Measurements from ENCODE around the gene GJC2. TPM values are rescaled to one million over a fixed set of nuclear protein-coding genes. Genes with fewer than 3 reads are reported as not detected.
A peak's percentile ranks its signal among the peaks of the same experiment; 100 is the strongest.

Gene GJC2
- total and polyA plus RNA-seq, 4 donors: 1.5 to 6.7 (median 2.6) TPM

DNA sequence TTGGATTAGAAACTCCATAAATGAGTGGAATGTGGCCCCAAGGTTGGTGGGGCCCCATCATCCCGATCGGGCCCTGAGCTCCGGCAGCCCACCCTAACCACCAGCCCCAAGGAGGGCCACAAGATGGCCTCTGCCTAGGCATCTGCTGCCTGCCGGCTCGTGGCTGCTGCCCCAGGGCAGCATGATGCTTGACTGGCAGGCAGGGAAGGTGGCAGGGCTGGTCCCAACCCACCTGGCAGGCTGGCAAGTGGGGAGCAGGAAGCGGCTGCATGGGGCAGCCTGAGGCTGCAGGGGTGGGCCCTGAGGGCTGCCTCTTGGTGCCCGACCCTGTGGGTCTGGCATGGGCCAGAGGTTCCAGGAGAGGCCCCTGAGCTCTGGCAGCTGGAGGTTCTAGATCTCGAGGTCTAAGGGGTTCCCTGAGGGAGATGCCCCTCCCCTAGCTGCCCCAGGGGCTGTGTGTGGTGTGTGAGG is 760 bp upstream of the GJC2 start:
- Histone ChIP-seq H3K36me3 (ENCODE audit: control insufficient read depth in 4 of 4, insufficient read depth in 4 of 4, low read length in 4 of 4) (peaks cover 0 to 51% (median 1%) of the 10 kb centered on the region in 4 donors), H3K4me1 (ENCODE audit: control insufficient read depth in 5 of 5, insufficient read depth in 5 of 5, low read length in 5 of 5) (peaks cover 8 to 41% (median 30%) of the 10 kb centered on the region in 5 donors), H3K9me3 (ENCODE audit: control insufficient read depth in 4 of 4, insufficient read depth in 3 of 4, low read length in 3 of 4) (no peaks in the 10 kb centered on the region), H3K27ac (ENCODE audit: low read depth in 1 of 2, low read length in 1 of 2) (peak overlapping the region; percentile 24 to 84), H3K4me3 (no peak overlapping the region), H3K27me3 (ENCODE audit: control insufficient read depth in 3 of 3, insufficient read depth in 3 of 3, low read length in 2 of 3) (no peaks in the 10 kb centered on the region), H3K9ac (ENCODE audit: insufficient read depth in 1 of 2, low read length in 2 of 2) (peak overlapping the region in 1 of 2 donors; percentile 23)
- DNase-seq (no peak), ATAC-seq (ENCODE audit: insufficient read depth, low FRiP score) (no peak)
- TF ChIP-seq CTCF (IDR thresholded peaks at IDR 0.05; ENCODE audit: control extremely low read depth, extremely low read depth): no peak
- WGBS, 2 donors: 67 to 84% methylated on average over 8 of the region's 8 CpGs

DNA sequence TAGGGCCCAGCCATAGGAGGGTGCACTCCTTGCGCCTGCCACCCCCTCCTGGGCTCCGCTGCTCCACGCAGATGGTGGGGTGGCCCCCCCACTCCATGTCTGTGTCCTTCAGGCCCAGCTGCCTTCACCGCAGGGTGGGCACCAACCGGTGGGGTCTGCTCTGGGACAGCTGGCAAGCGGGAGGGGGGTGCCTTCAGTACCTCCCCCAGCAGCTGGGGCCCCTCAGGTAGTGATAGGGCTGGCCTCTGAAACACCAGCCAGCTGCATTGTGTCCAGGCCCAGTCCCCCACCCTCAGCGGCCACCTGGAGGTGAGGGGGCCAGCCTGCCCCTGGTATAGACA is 360 bp downstream of the GJC2 start:
- Histone ChIP-seq H3K36me3 (ENCODE audit: control insufficient read depth in 4 of 4, insufficient read depth in 4 of 4, low read length in 4 of 4) (peaks cover 0 to 46% (median 1%) of the 10 kb centered on the region in 4 donors), H3K27ac (ENCODE audit: low read depth in 1 of 2, low read length in 1 of 2) (peak overlapping the region in 1 of 2 donors; percentile 71), H3K4me3 (no peak overlapping the region), H3K9ac (ENCODE audit: insufficient read depth in 1 of 2, low read length in 2 of 2) (no peak overlapping the region), H3K27me3 (ENCODE audit: control insufficient read depth in 3 of 3, insufficient read depth in 3 of 3, low read length in 2 of 3) (no peaks in the 10 kb centered on the region), H3K9me3 (ENCODE audit: control insufficient read depth in 4 of 4, insufficient read depth in 3 of 4, low read length in 3 of 4) (no peaks in the 10 kb centered on the region), H3K4me1 (ENCODE audit: control insufficient read depth in 5 of 5, insufficient read depth in 5 of 5, low read length in 5 of 5) (peaks cover 8 to 41% (median 30%) of the 10 kb centered on the region in 5 donors)
- no peak for TF ChIP-seq CTCF (IDR thresholded peaks at IDR 0.05; ENCODE audit: control extremely low read depth, extremely low read depth)
- 59% methylated on average over 4 to 7 of the region's 7 CpGs for WGBS, 2 donors
- DNase-seq (no peak), ATAC-seq (ENCODE audit: insufficient read depth, low FRiP score) (no peak)

DNA sequence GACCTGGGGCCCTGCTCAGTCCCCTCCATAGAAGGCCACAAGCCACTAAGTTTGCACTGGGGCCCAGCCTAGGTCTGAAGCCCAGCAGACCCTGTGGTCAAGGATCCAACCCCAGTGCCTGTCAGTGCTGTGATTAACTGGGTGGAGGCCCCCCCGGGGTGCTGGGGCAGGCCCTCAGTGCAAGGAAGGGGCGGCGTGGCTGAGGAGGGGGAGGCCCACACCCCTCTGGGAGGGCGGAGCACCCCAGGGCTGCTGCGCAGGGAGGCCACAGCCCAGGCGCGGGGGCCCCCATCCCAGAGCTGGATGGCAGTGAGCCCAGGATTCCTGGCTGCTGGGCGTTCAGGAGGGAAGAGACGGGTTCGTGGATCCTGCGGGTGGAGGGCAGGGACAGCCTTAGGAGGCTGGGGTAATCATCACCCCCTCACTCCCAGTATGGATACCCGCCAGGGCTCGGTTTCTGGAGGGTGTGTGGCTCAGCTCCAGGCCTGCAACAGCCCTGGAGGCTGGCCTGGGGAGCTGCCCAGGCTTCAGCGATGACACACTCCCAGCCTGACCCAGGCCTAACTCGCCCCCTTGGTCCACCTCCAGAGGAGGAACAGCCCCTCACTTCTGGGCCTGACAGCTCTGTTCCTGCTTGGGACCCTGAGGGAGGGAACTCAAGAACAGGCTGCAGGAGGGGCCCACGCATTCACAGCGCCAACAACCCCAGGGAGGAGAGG is 890 bp downstream of the GJC2 start:
- Histone ChIP-seq H3K4me1 (ENCODE audit: control insufficient read depth in 5 of 5, insufficient read depth in 5 of 5, low read length in 5 of 5) (peaks cover 8 to 41% (median 30%) of the 10 kb centered on the region in 5 donors), H3K36me3 (ENCODE audit: control insufficient read depth in 4 of 4, insufficient read depth in 4 of 4, low read length in 4 of 4) (peaks cover 0 to 40% (median 1%) of the 10 kb centered on the region in 4 donors), H3K27me3 (ENCODE audit: control insufficient read depth in 3 of 3, insufficient read depth in 3 of 3, low read length in 2 of 3) (no peaks in the 10 kb centered on the region), H3K9ac (ENCODE audit: insufficient read depth in 1 of 2, low read length in 2 of 2) (peak overlapping the region; percentile 3 to 34), H3K9me3 (ENCODE audit: control insufficient read depth in 4 of 4, insufficient read depth in 3 of 4, low read length in 3 of 4) (no peaks in the 10 kb centered on the region), H3K4me3 (no peak overlapping the region), H3K27ac (ENCODE audit: low read depth in 1 of 2, low read length in 1 of 2) (peak overlapping the region in 1 of 2 donors; percentile 71)
- no peak for TF ChIP-seq CTCF (IDR thresholded peaks at IDR 0.05; ENCODE audit: control extremely low read depth, extremely low read depth)
- no peak for ATAC-seq (ENCODE audit: insufficient read depth, low FRiP score)
- WGBS, 2 donors: 43 to 68% methylated on average over 17 of the region's 17 CpGs
- peak; percentile 92 to 96 (median 94) for DNase-seq

Data from lung (tissue), 12 donors.